Measurements from ENCODE around the gene ZNF486. TPM values are rescaled to one million over a fixed set of nuclear protein-coding genes. Genes with fewer than 3 reads are reported as not detected.
"Not testable (repeated sequence)": the region's sequence is repeated elsewhere in the genome, so short reads cannot be mapped to it uniquely, and the experiment has no call there.

The ZNF486 gene
- 10 to 100 TPM in 1 of 4 donors, 1 to 10 TPM in 3; 1.6 to 12.4 (median 2.1) TPM for total RNA-seq

DNA sequence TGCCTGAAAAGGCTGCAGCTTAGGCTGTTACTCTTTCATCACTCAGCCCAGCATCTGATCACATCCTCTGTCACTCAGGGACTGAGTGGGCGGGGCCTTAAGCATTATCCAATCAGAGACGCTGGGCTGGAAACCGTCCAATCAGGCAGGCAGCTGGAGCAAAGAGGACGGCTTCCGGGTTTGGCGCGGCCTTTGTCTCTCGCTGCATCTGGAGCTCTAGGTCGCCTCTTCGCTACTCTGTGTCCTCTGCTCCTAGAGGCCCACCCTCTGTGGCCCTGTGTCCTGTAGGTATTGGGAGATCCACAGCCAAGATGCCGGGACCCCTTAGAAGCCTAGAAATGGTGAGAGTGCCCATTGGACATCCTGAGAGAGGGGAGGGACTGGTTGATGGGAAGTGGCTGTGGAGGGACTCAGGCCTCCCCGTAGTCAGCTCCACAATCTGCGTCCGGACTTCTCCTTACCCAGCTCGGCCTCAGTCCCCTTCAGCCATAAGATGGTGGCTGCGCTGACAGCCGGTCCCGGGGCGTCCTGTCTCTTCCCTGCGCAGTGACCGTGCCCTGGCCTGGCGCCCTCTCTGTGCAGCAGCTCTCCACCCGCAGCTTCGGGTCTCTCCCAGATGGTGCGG is at the start of gene ZNF486:
Gene ZNF486 (plus strand): TSS at position 195 of the 625 bp plus-strand sequence. CDS start 117 bp downstream, at position 312.
- peak within 1 kb of the TSS; percentile 58 to 71 (median 62) for H3K4me3 ChIP-seq
- peaks cover 0 to 7% (median 0%) of the 10 kb centered on the region in 4 donors for H3K9me3 ChIP-seq
- H3K36me3 ChIP-seq: no peaks in the 10 kb centered on the region
- H3K27ac ChIP-seq: peak within 1 kb of the TSS; percentile 49 to 80 (median 63)
- no peaks in the 10 kb centered on the region for H3K27me3 ChIP-seq
- peak in 1 of 2 donors; percentile 13 for TF ChIP-seq POLR2A (IDR thresholded peaks at IDR 0.05)
- TF ChIP-seq, protein P1, sequence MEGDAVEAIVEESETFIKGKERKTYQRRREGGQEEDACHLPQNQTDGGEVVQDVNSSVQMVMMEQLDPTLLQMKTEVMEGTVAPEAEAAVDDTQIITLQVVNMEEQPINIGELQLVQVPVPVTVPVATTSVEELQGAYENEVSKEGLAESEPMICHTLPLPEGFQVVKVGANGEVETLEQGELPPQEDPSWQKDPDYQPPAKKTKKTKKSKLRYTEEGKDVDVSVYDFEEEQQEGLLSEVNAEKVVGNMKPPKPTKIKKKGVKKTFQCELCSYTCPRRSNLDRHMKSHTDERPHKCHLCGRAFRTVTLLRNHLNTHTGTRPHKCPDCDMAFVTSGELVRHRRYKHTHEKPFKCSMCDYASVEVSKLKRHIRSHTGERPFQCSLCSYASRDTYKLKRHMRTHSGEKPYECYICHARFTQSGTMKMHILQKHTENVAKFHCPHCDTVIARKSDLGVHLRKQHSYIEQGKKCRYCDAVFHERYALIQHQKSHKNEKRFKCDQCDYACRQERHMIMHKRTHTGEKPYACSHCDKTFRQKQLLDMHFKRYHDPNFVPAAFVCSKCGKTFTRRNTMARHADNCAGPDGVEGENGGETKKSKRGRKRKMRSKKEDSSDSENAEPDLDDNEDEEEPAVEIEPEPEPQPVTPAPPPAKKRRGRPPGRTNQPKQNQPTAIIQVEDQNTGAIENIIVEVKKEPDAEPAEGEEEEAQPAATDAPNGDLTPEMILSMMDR (IDR thresholded peaks at IDR 0.05): no peak
- peaks cover 0 to 6% (median 3%) of the 10 kb centered on the region in 4 donors for H3K4me1 ChIP-seq
- DNase-seq: peak; percentile 82 to 99 (median 98)

GRCh38 chr19:20118064-20118839 is 48.8 kb upstream of the ZNF486 start:
- not testable (repeated sequence) for H3K4me1 ChIP-seq, H3K27ac ChIP-seq, DNase-seq, H3K4me3 ChIP-seq, H3K36me3 ChIP-seq, H3K27me3 ChIP-seq
- peaks cover 0 to 81% (median 15%) of the 10 kb centered on the region in 4 donors for H3K9me3 ChIP-seq

GRCh38 chr19:20124879-20125278 is 42.1 kb upstream of the ZNF486 start:
- Histone ChIP-seq H3K27me3 (no peaks in the 10 kb centered on the region), H3K4me3 (no peak overlapping the region), H3K27ac (no peak overlapping the region), H3K36me3 (no peaks in the 10 kb centered on the region), H3K9me3 (peaks cover 0 to 55% (median 2%) of the 10 kb centered on the region in 4 donors), H3K4me1 (no peaks in the 10 kb centered on the region)
- no peak for TF ChIP-seq POLR2A (IDR thresholded peaks at IDR 0.05)
- TF ChIP-seq, protein P1 (IDR thresholded peaks at IDR 0.05): no peak
- DNase-seq: no peak

DNA sequence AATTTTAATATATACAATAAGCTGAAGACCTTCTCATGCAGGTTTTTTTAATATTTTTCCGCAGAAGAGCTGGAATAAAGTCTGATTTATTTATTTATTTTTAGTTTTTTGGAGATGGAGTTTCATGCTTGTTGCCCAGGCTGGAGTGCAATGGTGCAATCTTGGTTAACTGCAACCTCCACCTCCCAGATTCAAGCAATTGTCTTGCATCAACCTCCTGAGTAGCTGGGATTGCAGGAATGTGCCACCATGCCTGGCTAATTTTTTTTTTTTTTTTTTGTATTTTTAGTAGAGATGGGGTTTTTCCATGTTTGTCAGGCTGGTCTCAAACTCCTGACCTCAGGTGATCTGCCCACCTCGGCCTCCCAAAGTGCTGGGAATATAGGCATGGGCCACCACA is 34.1 kb upstream of the ZNF486 start:
- H3K4me1 ChIP-seq, DNase-seq, H3K27ac ChIP-seq, H3K36me3 ChIP-seq, H3K27me3 ChIP-seq, H3K4me3 ChIP-seq: not testable (repeated sequence)
- H3K9me3 ChIP-seq: peaks cover 0 to 14% (median 0%) of the 10 kb centered on the region in 4 donors

- H3K9me3 ChIP-seq: peaks cover 0 to 17% (median 0%) of the 10 kb centered on the region in 4 donors
- not testable (repeated sequence) for H3K36me3 ChIP-seq, DNase-seq, H3K4me3 ChIP-seq, H3K27me3 ChIP-seq, H3K27ac ChIP-seq, H3K4me1 ChIP-seq
Measured at GRCh38 chr19:20137714-20138113, 29.3 kb upstream of the ZNF486 start.

DNA sequence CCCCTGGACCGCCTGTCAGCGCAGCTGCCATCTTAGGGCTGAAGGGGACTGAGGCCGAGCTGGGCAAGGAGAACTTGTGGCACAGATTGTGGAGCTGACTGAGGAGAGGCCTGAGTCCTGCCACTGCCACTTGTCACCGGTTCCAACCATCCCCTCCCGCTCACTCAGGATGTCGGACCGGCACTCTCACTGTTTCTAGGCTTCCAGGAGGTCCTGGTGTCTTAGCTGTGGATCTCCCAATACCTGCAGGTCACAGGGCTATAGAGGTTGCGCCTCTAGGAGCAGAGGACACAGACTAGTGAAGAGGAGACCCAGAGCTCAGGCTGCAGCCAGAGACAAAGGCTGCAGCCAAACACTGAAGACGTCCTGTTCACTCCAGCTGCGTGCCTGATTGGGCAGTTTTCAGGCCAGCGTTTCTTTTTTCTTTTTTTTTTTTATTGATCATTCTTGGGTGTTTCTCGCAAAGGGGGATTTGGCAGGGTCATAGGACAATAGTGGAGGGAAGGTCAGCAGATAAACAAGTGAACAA is 15.3 kb upstream of the ZNF486 start:
- no peaks in the 10 kb centered on the region for H3K36me3 ChIP-seq
- TF ChIP-seq, protein P1 (IDR thresholded peaks at IDR 0.05): no peak
- TF ChIP-seq POLR2A (IDR thresholded peaks at IDR 0.05): no peak
- DNase-seq: no peak
- H3K4me1 ChIP-seq: no peaks in the 10 kb centered on the region
- H3K27me3 ChIP-seq: no peaks in the 10 kb centered on the region
- H3K27ac ChIP-seq: no peak overlapping the region
- no peak overlapping the region for H3K4me3 ChIP-seq
- no peaks in the 10 kb centered on the region for H3K9me3 ChIP-seq

- DNase-seq, H3K4me3 ChIP-seq, H3K27ac ChIP-seq, H3K9me3 ChIP-seq, H3K27me3 ChIP-seq, H3K36me3 ChIP-seq, H3K4me1 ChIP-seq: not testable (repeated sequence)
Measured at GRCh38 chr19:20152506-20152905, 14.5 kb upstream of the ZNF486 start.
